Stimulated activated CD8-positive, alpha-beta memory T cell treated with anti-CD3 and anti-CD28 coated beads, Interleukin-15, amount 100 ng/mL, for 4 hours (primary cell): ENCODE data around the gene QRICH2.
"Not testable (repeated sequence)": the region's sequence is repeated elsewhere in the genome, so short reads cannot be mapped to it uniquely, and the experiment has no call there.

ENCODE experiments used
- DNase-seq, 2 donors: peaks; one replicate each; pipeline ENCODE4 v3.0.0-alpha.2; 2020; ENCODE audit warnings: low read depth in 2 of 2

QRICH2 gene

DNA sequence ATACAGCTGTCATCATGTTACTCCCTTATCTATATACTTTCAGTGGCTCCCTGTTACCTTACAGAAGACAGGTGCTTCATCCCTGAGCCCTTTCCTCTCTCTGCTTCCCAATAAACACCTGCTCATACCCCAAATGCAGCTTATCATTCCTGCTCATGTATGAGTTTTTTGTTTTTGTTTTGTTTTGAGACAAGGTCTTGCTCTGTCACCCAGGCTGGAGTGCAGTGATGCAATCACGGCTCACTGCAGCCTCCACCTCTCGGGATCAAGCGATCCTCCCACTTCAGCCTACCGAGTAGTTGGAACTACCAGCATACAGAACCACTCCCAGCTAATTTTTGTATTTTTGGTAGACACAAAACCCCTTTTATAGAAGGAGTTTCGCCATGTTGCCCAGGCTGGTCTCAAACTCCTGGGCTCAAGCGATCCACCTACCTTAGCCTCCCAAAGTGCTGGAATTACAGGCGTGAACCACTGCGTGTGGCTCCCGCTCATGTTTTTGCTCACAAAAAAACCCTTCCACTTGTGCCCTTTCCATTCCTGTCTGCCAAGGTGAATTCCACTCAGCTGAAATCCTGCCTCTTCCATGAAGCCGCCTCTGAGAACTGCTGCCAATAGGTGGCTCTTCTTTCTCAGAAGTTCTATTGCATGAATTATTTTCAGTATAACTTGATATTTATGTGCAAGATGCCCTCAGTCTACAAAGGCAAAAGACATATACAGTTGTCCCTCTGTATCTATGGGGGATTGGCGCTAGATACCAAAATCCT lies 59.9 kb downstream of the QRICH2 start:
- DNase-seq, result no peak

DNA sequence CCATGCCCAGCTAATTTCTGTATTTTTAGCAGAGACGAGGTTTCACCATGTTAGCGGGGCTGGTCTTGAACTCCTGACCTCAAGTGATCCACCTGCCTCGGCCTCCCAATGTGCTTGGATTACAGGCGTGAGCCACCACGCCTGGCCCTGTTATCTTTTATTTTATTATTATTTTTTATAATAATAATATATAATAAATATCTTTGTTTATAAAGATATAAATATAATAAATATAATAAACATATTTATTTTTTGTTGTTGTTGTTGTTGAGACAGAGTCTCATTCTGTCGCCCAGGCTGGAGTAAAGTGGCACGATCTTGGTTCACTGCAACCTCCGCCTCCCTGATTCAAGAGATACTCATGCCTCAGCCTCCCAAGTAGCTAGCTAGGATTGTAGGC lies 60.8 kb downstream of the QRICH2 start:
- no peak for DNase-seq

- no peak for DNase-seq
Measured at GRCh38 chr17:76246080-76247066, 61.7 kb downstream of the QRICH2 start.

DNA sequence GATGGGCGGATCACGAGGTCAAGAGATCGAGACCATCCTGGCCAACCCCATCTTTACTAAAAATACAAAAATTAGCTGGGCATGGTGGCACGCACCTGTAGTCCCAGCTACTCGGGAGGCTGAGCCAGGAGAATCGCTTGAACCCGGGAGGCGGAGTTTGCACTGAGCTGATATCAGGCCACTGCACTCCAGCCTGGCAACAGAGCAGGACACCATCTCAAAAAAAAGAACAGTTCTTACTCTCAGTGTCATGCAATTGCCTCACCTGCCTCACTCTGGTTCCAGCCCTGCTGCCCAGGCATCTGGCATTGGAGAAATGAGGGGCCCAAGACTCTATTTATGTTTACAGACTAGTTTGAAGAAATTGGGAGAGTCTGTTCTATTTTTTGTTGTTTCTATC lies 63.4 kb downstream of the QRICH2 start:
- DNase-seq, result not testable (repeated sequence)

GRCh38 chr17:76243826-76244679 lies 64.0 kb downstream of the QRICH2 start:
- DNase-seq, result no peak

- DNase-seq, result no peak
Measured at GRCh38 chr17:76241691-76242255, 66.3 kb downstream of the QRICH2 start.

- no peak for DNase-seq
Measured at GRCh38 chr17:76241204-76241538, 66.9 kb downstream of the QRICH2 start.

DNA sequence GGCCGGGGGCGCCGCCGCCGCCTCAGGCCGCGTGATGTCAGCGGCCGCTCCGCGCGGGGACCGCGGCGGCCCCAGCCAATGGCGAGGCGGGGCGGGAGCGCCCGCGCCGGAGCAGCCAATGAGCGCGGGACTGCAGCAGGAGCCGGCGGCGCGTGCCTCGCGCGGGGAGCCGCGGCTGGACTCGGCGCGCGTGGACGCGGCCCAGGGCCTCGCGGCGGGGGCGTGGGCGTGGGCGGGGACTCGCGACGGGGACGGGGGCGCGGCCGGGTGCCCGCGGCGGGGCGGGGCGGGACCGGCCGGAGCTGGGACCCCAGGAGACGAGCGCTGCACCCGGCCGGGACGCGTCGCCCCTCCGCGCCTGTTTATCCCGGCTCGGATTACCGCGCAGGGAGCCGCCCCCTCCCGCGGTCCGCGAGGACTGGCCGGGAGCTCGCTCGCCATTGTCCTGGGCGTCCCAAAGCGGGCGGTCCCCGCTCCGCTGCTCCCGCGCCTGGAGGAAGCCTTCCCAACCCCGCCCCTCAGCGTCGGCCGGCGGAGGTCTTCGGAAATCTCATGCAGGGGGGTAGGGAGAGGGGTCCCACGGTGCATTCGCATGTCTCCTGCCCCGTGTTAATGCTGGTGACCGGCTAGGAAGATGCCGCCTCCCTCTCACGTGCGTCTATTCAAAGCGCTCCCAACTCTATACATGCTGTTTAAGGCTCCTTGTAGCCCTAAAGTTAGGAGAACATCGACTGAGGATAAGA lies 67.4 kb downstream of the QRICH2 start, which contains the start of gene RNF157:
RNF157 (minus strand) TSS at position 33 of the 743 bp plus-strand sequence. CDS start 253 bp downstream, outside the sequence.
- peak in 1 of 2 donors; percentile 53 for DNase-seq

GRCh38 chr17:76239538-76240274 lies 68.4 kb downstream of the QRICH2 start:
- DNase-seq, result no peak

DNA sequence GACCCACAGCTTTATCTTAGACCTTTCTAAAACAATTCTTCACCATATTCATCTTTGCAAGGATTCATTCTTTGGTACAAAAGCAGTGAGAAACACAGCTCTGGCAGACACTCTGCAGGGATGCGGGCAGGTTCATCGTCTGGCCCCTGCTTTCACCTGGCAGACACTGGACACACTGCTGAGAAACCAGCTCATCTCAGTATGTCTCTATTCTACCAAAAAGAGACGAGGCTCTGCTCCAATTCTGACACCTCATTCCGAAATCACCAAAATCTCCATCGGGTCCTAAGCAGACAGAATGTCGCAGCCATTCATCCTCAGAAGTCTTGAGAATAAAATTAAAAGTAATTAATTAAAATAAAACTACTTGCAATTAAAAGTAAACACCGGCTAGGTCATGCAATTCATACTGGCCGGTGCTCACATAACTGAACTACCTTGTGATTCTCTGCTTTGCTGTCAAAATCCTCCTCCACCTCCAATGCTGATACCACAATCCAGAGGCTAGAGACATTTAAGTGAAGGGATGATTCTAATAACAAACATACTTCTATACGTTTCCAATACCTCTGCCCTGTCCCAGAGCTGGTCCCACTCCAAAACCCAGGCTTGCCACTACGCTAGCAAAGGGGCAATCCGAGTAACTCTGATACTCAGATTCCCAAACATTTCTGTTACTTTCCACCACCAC lies 69.1 kb downstream of the QRICH2 start:
- no peak for DNase-seq

- DNase-seq, result no peak
Measured at GRCh38 chr17:76237859-76238313, 70.2 kb downstream of the QRICH2 start.

- DNase-seq, result no peak
Measured at GRCh38 chr17:76236603-76237002, 71.5 kb downstream of the QRICH2 start.

DNA sequence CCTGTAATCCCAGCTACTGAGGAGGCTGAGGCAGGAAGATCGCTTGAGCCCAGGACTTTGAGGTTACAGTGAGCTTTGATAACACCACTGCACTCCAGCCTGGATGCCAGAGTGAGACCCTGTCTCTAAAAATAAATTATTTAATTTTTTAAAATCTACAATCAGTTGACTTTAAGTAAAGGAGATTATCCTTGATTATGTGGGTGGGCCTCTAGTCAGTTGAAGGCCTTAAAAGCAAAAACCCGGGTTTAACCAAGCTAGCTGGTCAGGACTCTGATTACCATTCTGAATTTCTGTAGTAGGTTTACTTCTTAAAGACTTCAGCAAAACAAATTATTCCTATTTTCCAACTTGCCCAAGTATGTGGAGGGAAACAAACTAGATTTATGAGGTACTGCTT lies 72.2 kb downstream of the QRICH2 start:
- no peak for DNase-seq

- DNase-seq, result no peak
Measured at GRCh38 chr17:76234354-76234679, 73.8 kb downstream of the QRICH2 start.

DNA sequence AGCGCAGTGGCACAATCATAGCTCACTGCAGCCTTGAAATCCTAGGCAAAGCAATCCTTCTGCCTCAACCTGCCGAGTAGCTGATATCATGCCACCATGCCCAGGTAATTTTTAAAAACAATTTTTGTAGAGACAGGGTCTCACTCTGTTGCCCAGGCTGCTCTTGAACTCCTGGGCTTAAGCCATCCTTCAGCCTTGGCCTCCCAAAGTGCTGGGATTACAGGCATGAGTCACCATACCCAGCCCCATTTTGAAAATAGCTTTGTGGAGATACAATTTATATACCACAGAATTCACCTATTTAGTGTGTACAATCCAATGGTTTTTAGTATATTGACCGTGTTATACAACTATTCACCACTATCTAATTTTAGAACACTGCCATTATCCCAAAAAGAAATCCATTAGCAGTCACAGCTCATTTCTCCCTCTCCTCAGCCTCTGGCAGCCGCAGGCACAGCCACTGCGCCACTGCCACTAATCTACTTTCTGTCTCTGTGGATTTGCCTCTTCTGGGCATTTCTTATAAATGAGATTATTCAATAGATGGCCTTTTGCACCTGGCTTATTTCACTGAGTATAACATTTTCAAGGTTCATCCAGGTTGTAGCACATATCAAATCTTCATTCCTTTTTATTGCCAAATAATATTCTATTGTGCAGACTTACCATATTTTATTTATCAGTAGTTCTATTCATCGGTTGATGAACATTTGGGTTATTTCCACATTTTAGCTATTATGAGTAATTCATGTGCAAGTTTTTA lies 74.3 kb downstream of the QRICH2 start:
- DNase-seq, result no peak

- DNase-seq, result no peak
Measured at GRCh38 chr17:76232342-76232741, 75.7 kb downstream of the QRICH2 start.

DNA sequence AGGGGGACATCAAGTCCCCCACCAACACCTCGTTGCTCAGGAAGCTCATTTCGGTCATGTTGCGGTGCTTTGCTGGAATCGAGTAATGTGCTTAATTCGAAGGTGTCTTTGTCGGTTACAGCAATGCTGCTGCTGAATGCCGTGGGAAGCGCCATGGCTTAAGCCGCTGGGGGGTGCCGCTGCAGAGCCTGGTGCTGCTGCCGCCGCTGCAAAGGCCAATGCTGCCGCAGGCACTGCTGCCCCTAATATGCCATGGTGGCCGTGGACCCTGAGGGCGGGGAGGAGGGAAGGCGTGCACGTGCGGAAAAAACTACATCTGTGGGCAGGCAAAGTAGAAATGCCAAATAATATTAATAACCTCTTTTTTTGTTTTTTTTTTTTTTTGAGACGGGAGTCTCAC lies 81.3 kb downstream of the QRICH2 start:
- DNase-seq, result not testable (repeated sequence)

DNA sequence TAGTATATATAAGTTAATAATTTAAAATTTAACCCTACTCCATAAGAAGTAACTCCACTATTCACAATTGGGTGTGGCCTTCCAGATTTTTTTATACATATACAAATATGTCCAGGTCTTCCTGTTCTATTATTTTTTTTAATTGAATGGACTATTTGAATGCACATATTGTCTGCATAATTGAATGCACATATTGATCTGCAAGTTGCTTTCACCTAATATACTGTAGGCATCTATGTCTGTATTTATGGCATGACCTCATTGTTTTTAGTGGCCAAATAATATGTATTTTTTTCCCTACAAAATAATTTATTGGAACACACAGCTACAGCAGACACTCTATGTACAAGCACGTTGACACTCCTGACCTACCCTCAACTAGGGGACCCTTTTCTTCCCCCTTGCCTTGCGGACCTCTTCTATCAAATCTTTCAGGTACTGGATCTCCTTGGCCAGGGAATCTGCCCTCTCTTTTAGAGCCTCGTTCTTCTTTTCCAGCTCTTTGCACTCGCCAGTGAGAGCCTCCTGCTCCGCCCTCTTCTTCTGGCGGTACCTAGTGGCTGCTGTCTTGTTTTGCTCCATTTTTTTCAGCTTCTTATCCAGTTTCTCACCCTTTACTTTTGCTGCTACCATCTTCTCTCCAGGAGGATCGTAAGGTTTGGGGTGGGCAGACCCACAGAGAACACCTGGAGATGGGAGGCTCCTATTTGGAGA lies 82.5 kb downstream of the QRICH2 start:
- DNase-seq, result not testable (repeated sequence)
